SK-N-SH (cell line): Measurements from ENCODE around the gene SIL1. TPM values are rescaled to one million over a fixed set of nuclear protein-coding genes. Genes with fewer than 3 reads are reported as not detected.
A peak's percentile ranks its signal among the peaks of the same experiment; 100 is the strongest.

Experiments used
- CTCF ChIA-PET: fragments of 300-600, 350-600 bp; formaldehyde crosslinking; extraction: SDS; loops from one replicate; lab custom pipeline; 2021; lab: Yijun Ruan, JAX
- POLR2A ChIA-PET: fragments of 350-600 bp; sonication (Branson Sonifier 250); formaldehyde crosslinking; extraction: SDS; loops from one replicate; lab custom pipeline; 2020; ENCODE audit warnings: antibody characterized with exemption, inconsistent platforms; lab: Yijun Ruan, JAX
- DNase-seq: peaks from one replicate; pipeline ENCODE4 v3.0.0; 2012
- H2AFZ ChIP-seq: fragments of 200-600 bp; sonication (generic); 2 replicates; pipeline ENCODE4 v1.8.1; 2016; ENCODE audit warnings: antibody characterized with exemption, mild to moderate bottlenecking, low read depth
- H3F3A ChIP-seq: fragments of 200-600 bp; sonication (generic); replicated peaks from 2 replicates; pipeline ENCODE3; 2016; ENCODE audit warnings: antibody characterized with exemption, mild to moderate bottlenecking; ENCODE audit not compliant: insufficient read depth
- H3K27ac ChIP-seq, 2 experiments: fragments of 200-500 bp in 1 of 2; fragments of 200-600 bp in 1 of 2; sonication (Bioruptor generic) in 1 of 2; sonication (generic), shearing (Covaris generic) in 1 of 2; 2 replicates each; pipeline versions ENCODE4 v1.5.1 to v1.6.1; 2014 to 2016; ENCODE audit warnings: low read depth in 2 of 2, inconsistent platforms in 1 of 2, low read length in 1 of 2, mild to moderate bottlenecking in 1 of 2, mixed read lengths in 1 of 2
- H3K27me3 ChIP-seq: fragments of 200-600 bp; sonication (generic), shearing (Covaris generic); 2 replicates; pipeline ENCODE4 v1.6.1; 2016; ENCODE audit warnings: mixed run types; ENCODE audit not compliant: insufficient read depth
- H3K36me3 ChIP-seq, 2 experiments: fragments of 200-500 bp in 1 of 2; fragments of 200-600 bp in 1 of 2; sonication (Bioruptor generic) in 1 of 2; sonication (generic) in 1 of 2; replicated peaks in 1 of 2; 2 replicates each; pipeline versions ENCODE3 to v1.5.1; 2014 to 2016; ENCODE audit warnings: low read length in 1 of 2, mild to moderate bottlenecking in 1 of 2; ENCODE audit not compliant: insufficient read depth in 2 of 2, control insufficient read depth in 1 of 2
- H3K4me1 ChIP-seq, 2 experiments: fragments of 200-500 bp in 1 of 2; fragments of 200-600 bp in 1 of 2; sonication (Bioruptor generic) in 1 of 2; sonication (generic), shearing (Covaris generic) in 1 of 2; 2 replicates each; pipeline versions ENCODE4 v1.5.1 to v1.6.1; 2014 to 2016; ENCODE audit warnings: low read depth in 1 of 2, low read length in 1 of 2, mixed run types in 1 of 2; ENCODE audit not compliant: insufficient read depth in 2 of 2, control insufficient read depth in 1 of 2
- H3K4me2 ChIP-seq: fragments of 200-600 bp; sonication (generic), shearing (Covaris generic); 2 replicates; pipeline ENCODE4 v1.6.1; 2017; ENCODE audit warnings: mixed run types
- H3K4me3 ChIP-seq, 2 experiments: fragments of 200-500 bp in 1 of 2; fragments of 200-600 bp in 1 of 2; sonication (Bioruptor generic) in 1 of 2; sonication (generic), shearing (Covaris generic) in 1 of 2; 2 replicates each; pipeline versions ENCODE4 v1.5.1 to v1.8.1; 2014 to 2016; ENCODE audit warnings: low read depth in 2 of 2, inconsistent platforms in 1 of 2, low read length in 1 of 2, mild to moderate bottlenecking in 1 of 2, mixed read lengths in 1 of 2, moderate library complexity in 1 of 2
- H3K79me2 ChIP-seq: fragments of 200-600 bp; sonication (generic); 2 replicates; pipeline ENCODE4 v1.8.1; 2017; ENCODE audit warnings: mild to moderate bottlenecking; ENCODE audit not compliant: insufficient read depth
- H3K9ac ChIP-seq: fragments of 200-600 bp; sonication (generic); 2 replicates; pipeline ENCODE4 v1.6.1; 2017; ENCODE audit warnings: mixed run types
- H3K9me2 ChIP-seq: fragments of 200-600 bp; sonication (generic); 2 replicates; pipeline ENCODE4 v1.6.1; 2017; ENCODE audit warnings: mixed run types
- H3K9me3 ChIP-seq: fragments of 200-600 bp; sonication (generic); 2 replicates; pipeline ENCODE4 v1.6.1; 2017; ENCODE audit warnings: mixed run types, mild to moderate bottlenecking, moderate library complexity
- H4K20me1 ChIP-seq: fragments of 200-600 bp; sonication (generic); 2 replicates; pipeline ENCODE4 v1.6.1; 2017; ENCODE audit warnings: mild to moderate bottlenecking, mixed run types; ENCODE audit not compliant: insufficient read depth
- CHD2 ChIP-seq: fragments of 150-350 bp; IDR thresholded peaks from 2 replicates; pipeline ENCODE4 v1.6.1; 2018; ENCODE audit warnings: low read length; ENCODE audit not compliant: partially characterized antibody
- CTCF ChIP-seq: fragments of 200-600 bp; sonication (generic); IDR thresholded peaks from 2 replicates; pipeline ENCODE4 v1.6.1; 2017; ENCODE audit warnings: antibody characterized with exemption, mild to moderate bottlenecking, moderate library complexity
- EP300 ChIP-seq, 2 experiments: IDR thresholded peaks; 2 replicates each; pipeline versions ENCODE4 v1.4.0 to v1.6.1; 2012; ENCODE audit warnings: borderline replicate concordance in 1 of 2, low read depth in 1 of 2, low read length in 1 of 2
- FOXJ3 ChIP-seq: sonication (generic); formaldehyde crosslinking; IDR thresholded peaks from 2 replicates; pipeline ENCODE4 v1.5.1; 2020; ENCODE audit warnings: mild to moderate bottlenecking, missing genetic modification reagents
- GATA2 ChIP-seq: sonication (generic); formaldehyde crosslinking; IDR thresholded peaks from 2 replicates; pipeline ENCODE4 v1.5.0; 2020; ENCODE audit warnings: mild to moderate bottlenecking, missing genetic modification reagents
- JUND ChIP-seq: IDR thresholded peaks from 2 replicates; pipeline ENCODE4 v1.4.0; 2012
- MXI1 ChIP-seq: IDR thresholded peaks from 2 replicates; pipeline ENCODE4 v1.6.1; 2012; ENCODE audit warnings: mild to moderate bottlenecking, low read depth, low read length, improper control_type of control experiment
- NRF1 ChIP-seq: IDR thresholded peaks from 2 replicates; pipeline ENCODE4 v1.6.1; 2012; ENCODE audit warnings: low read depth, mild to moderate bottlenecking, low read length
- POLR2AphosphoS5 ChIP-seq: IDR thresholded peaks from 2 replicates; pipeline ENCODE4 v1.6.1; 2012; ENCODE audit warnings: low read depth, low read length
- RAD21 ChIP-seq: IDR thresholded peaks from 2 replicates; pipeline ENCODE4 v1.6.1; 2012; ENCODE audit warnings: mild to moderate bottlenecking, low read length
- RCOR1 ChIP-seq: fragments of 150-350 bp; IDR thresholded peaks from 2 replicates; pipeline ENCODE4 v1.6.1; 2017; ENCODE audit warnings: antibody characterized with exemption, low read length
- RXRA ChIP-seq: IDR thresholded peaks from 2 replicates; pipeline ENCODE4 v1.4.0; 2012; ENCODE audit warnings: low read depth, mild to moderate bottlenecking, borderline replicate concordance
- SIN3A ChIP-seq: IDR thresholded peaks from 2 replicates; pipeline ENCODE4 v1.6.1; 2012; ENCODE audit warnings: low read depth, mild to moderate bottlenecking, low read length, moderate library complexity, borderline replicate concordance
- SMC3 ChIP-seq: IDR thresholded peaks from 2 replicates; pipeline ENCODE4 v1.6.1; 2012; ENCODE audit warnings: low read depth, low read length, improper control_type of control experiment
- TEAD4 ChIP-seq: IDR thresholded peaks from 2 replicates; pipeline ENCODE4 v1.4.0; 2012; ENCODE audit warnings: mild to moderate bottlenecking, borderline replicate concordance; ENCODE audit not compliant: insufficient read depth
- USF2 ChIP-seq: fragments of 150-350 bp; IDR thresholded peaks from 2 replicates; pipeline ENCODE4 v1.6.1; 2017; ENCODE audit warnings: antibody characterized with exemption, low read length, low read depth, borderline replicate concordance
- ZBTB33 ChIP-seq: IDR thresholded peaks from 2 replicates; pipeline ENCODE4 v1.4.0; 2012; ENCODE audit warnings: low read depth, borderline replicate concordance
- WGBS: methylation state at CpG from one replicate; pipeline ENCODE4 v1.1.6; 2017; ENCODE audit warnings: low lambda C conversion rate; 5-methylcytosine and 5-hydroxymethylcytosine counted together
- polyA plus RNA-seq, 3 experiments: library from polyadenylated mRNA; depleted of rRNA; stranded (reverse); fragments of >200 nt; gene quantifications; 2 replicates each; pipeline ENCODE4 v1.2.3, GENCODE V29; 2012

SIL1 gene
- polyA plus RNA-seq, 1 of the 3 experiments (the other 2 are of a cell fraction): 25.9 TPM

- ChIA-PET CTCF (interaction anchor here (1.0 to 1.9 kb wide), 2 partner anchors 18 to 603 kb away, joined by 4 read pairs; no protein-coding TSS in a partner anchor), POLR2A (interaction anchor here (2.2 kb wide), 1 partner anchor 16 kb away, joined by 5 read pairs; the partner anchor contains the start of gene SIL1)
- Histone ChIP-seq H3K4me1 (peaks cover 31 to 57% of the 10 kb centered on the region in 2 experiments), H3K4me3 (no peak overlapping the region), H3K27me3 (no peaks in the 10 kb centered on the region), H3F3A (no peaks in the 10 kb centered on the region), H2AFZ (no peak overlapping the region), H3K4me2 (no peak overlapping the region), H3K79me2 (peaks cover 9% of the 10 kb centered on the region; the same call in 1 of the 2 replicates), H3K9me2 (no peaks in the 10 kb centered on the region), H3K36me3 (peaks cover 0 to 2% of the 10 kb centered on the region in 2 experiments), H3K9ac (no peak overlapping the region), H3K9me3 (no peaks in the 10 kb centered on the region), H3K27ac (peak overlapping the region in 1 of 2 experiments; percentile 78; a peak in 2 of 4 replicates), H4K20me1 (no peaks in the 10 kb centered on the region)
- WGBS: 90% methylated on average over 8 of the region's 8 CpGs
- TF ChIP-seq JUND (no peak), CHD2 (no peak), USF2 (no peak), TEAD4 (no peak), GATA2 (CRISPR knock-in tag) (no peak), POLR2AphosphoS5 (no peak), MXI1 (no peak), RCOR1 (no peak), SMC3 (no peak), CTCF (no peak), FOXJ3 (CRISPR knock-in tag) (no peak), RXRA (no peak), RAD21 (no peak), SIN3A (no peak), ZBTB33 (no peak), EP300 (IDR thresholded peaks at IDR 0.05; ENCODE audit: borderline replicate concordance in 1 of 2, low read depth in 1 of 2, low read length in 1 of 2) (no peak), NRF1 (no peak)
- no peak for DNase-seq
Measured at GRCh38 chr5:139181835-139182452, 16.2 kb downstream of the SIL1 start.
